CD1c-positive myeloid dendritic cell (primary cell): Measurements from ENCODE around the gene NR5A1.

Source experiments
- DNase-seq: peaks from one replicate; pipeline ENCODE4 v3.0.0-alpha.2; 2016; ENCODE audit errors: extremely low spot score

NR5A1 gene

GRCh38 chr9:124498499-124499146 lies 8.6 kb downstream of the NR5A1 start:
- DNase-seq = no peak

GRCh38 chr9:124498040-124498439 lies 9.2 kb downstream of the NR5A1 start:
- DNase-seq = no peak

- DNase-seq = no peak
Measured at GRCh38 chr9:124497441-124497840, 9.8 kb downstream of the NR5A1 start.

DNA sequence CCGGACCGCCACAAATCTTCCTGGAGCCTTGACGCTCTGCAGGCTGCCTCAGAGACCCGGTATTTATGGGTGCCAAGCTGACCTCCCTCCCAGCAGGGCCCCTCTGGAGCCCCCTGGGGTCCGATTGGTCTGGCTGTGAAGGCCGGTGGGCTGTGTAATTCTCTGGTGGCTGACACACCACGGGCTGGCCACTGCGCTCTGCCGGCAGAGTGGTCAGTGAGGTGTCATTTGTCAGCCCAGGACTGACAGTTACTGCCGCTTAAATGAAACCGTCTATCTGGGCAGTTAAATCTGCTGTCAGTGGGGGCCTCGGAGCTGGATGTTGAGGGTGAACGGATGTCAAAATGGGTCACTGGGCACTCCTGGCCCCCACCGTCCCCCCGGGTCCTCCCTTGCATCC lies 10.7 kb downstream of the NR5A1 start:
- DNase-seq = no peak

GRCh38 chr9:124496075-124496449 lies 11.1 kb downstream of the NR5A1 start:
- DNase-seq = no peak

DNA sequence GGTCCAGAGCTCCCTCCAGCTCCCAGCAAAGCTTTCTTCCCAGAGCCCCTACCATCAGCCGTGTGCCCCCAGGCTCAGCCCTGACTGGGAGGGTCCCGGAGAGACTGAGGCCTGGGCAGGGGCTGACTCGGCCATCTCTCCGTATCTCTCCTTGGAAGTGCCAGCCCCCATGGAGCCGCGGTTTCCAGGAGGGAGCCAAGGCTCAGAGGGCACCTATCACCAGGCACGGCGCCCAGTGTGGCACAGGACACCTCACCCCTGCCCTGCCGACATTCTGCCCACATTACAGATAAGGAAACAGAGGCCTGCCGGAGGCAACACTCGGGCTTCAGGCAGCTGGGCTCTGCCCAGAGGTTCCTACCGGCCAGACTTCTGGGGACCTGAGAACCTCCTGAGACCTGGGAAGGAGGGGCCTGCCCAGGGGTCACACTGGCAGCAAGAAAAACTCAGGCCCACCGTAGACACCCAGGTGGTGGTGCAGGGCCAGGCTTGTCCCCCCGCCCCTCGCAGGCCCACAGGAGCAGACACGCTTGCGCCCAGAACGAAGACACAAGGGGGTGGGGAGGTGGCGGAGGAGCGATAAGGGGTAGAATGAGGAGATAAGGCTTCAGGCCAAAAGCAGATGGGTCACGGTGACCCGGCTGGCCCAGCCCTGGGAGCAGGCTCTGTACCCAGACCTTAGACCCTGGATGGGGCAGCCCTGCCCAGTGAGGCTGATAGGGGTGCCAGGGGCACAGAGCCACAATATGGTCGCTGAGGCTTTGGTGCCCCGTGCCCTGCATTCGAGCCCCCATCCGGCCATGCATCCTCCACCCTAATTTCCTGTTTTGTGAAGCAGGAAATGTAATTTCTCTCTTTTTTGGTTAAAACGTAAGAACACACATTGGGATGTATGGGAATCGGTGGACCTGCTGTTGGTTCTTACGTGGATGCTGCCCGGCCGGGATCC lies 11.8 kb downstream of the NR5A1 start:
- DNase-seq = no peak

DNA sequence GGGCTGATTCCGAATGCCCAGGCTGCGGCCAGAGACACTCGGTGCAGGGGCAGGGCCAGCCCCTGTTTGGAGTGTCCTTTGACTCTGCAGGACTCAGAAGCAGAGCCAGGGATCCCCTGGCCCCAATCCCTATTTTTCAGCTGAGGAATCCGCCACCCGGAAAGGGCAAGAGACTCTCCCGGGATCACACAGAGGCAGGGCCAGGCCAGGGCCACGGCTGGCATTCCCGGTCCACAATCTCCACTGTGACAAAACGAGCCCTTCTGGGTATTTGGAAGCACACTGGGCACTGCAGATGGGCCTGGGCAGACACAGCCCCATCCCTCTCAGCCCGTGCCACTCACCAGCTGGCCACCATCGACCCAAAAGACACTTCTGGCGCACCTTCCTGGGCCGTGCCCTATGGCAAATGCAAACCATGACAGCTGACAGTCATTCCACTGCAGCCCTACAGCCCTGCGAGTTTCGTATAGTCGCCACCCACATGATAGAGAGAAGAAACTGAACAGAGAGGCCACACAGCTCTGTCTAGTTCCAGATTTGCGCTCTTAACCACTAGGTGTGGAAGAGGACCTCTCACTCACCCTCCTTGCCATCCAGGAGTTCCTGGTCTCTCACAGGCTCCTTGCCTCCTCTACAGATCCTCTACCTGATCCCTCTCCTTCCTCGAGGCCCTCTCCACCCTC lies 13.3 kb downstream of the NR5A1 start:
- DNase-seq = no peak

- no peak for DNase-seq
Measured at GRCh38 chr9:124493218-124493617, 14.0 kb downstream of the NR5A1 start.

- DNase-seq = no peak
Measured at GRCh38 chr9:124492818-124493217, 14.4 kb downstream of the NR5A1 start.

DNA sequence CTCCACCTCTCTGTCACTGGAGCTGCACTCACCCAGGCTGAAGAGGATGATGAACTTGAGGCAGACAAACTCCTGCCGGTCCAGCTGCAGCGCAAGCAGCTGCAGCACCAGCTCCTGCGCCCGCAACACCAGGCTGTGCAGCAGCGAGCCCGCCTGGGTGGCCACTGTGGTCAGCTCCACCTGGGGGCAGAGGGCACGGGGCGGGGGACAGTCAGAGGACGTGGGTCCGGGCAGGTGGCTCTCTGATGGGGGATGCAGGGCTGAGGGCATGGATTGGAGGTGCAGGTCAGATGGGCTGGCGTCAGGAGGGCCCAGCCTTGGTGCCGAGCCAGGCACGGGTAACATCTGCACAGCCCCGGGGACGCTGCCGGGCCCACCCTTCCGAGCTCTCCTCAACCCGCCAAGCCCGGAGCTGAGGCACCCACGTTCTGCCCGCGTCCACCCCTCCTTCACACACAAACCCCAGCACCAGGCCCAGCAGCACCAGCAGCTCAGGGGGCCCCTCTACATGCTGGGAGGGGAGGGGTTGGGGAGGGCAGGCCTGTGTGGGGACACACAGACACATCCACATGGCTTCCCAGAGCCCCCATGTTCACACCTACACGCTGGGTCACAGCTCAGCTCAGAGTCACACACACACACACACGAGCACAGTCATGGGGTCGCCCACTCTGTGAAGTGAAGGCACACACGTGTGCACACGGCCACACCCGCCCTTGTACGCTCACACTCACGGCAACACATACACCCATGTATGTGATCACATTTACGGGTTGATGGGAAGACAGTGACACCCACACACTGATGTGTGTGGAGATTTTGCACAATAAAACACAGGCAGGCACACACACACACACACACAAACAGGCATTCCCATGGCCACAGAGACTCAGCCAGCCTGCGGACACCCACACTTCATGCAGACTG lies 15.9 kb downstream of the NR5A1 start:
- DNase-seq = no peak

DNA sequence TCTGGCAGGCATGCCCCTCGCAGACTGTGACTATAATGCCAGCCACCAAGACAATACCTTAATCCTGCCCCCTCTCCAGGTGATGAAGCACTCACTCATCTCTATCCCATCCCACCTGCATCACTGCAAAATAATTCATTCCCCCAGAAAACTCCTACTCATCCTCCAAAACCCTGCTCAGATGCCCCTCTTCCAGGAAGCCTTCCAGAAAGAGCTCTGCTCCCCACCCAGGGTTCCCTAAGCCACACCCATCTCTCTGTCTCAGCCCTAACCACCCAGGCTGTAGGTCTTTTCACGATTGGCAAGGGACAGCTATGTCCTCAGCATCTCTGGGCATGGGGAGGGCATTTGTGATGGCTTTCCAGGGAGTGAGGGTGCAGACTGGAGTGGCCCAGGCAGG lies 17.2 kb downstream of the NR5A1 start:
- DNase-seq = no peak

GRCh38 chr9:124489222-124489621 lies 18.0 kb downstream of the NR5A1 start:
- DNase-seq = no peak

- DNase-seq = no peak
Measured at GRCh38 chr9:124488641-124489210, 18.5 kb downstream of the NR5A1 start.

GRCh38 chr9:124487260-124488182 lies 19.7 kb downstream of the NR5A1 start:
- no peak for DNase-seq

DNA sequence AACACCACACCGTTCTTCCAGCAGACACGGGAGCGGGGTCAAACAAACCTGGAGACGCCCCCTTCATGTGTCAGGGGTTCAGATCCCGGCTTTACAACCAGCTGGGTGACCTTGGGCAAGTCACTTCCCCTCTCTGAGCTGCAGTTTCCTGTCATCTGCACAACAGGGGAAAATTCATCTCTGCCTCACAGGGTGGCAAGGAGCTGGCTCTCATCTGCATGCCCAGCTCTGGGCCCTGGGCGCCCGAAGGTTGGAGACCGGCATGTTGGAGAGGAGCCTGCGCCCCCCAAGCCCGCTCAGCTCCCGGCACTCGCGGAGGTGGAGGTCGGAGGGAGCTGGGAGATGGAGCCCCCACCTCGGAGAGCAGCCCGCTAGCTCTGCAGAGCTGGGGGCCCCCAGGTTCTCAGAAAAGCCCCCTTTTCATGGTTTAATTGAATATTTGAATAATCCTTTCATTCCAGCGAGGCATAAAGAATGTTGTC lies 20.4 kb downstream of the NR5A1 start:
- DNase-seq = no peak

- DNase-seq = no peak
Measured at GRCh38 chr9:124485936-124486335, 21.3 kb downstream of the NR5A1 start.

DNA sequence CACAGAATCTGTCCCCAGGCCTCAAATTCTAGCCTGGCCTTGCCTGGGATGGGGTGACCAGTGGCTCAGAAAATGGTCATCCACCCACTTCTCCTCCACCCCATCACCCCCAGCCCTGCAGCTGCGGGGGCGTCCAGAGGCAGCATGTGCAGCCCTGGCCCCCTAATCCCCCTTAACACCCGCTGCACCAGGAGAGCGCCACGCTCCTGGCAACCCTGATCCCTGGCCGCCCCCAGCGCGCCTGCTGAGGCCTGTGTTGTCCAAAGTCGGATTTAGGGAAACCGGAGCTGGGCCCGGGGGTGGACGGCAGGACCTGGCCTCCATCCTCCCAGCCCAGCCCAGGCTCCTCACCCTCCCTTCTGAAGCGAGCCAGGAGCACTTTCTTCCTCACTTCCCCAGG lies 22.0 kb downstream of the NR5A1 start:
- no peak for DNase-seq

- no peak for DNase-seq
Measured at GRCh38 chr9:124483481-124483880, 23.7 kb downstream of the NR5A1 start.

- no peak for DNase-seq
Measured at GRCh38 chr9:124482431-124483031, 24.7 kb downstream of the NR5A1 start.

- no peak for DNase-seq
Measured at GRCh38 chr9:124481115-124481514, 26.1 kb downstream of the NR5A1 start.
